ENCODE data around the gene ARHGAP18.

DNA sequence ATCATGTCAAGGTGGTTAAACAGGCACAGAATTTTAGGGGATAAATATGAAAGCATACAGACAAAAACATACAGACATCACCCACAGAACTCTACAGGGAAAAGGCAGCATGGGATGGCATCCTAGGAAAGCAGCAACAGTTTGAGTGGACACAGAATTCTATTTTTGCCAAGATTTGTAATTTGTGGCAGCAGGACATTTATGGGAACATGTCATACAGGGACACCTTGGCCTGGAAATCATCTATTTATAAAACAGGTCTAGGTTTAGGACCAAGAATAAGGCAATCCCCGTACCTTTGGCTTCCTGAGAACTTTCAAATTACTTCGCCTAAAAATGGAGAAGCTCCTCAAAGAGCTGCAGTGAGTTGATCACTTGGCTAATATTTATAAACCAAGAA is 17.5 kb downstream of the ARHGAP18 start:
- TF ChIP-seq POLR2A (IDR thresholded peaks at IDR 0.05), result no peak
- TF ChIP-seq, protein P1, sequence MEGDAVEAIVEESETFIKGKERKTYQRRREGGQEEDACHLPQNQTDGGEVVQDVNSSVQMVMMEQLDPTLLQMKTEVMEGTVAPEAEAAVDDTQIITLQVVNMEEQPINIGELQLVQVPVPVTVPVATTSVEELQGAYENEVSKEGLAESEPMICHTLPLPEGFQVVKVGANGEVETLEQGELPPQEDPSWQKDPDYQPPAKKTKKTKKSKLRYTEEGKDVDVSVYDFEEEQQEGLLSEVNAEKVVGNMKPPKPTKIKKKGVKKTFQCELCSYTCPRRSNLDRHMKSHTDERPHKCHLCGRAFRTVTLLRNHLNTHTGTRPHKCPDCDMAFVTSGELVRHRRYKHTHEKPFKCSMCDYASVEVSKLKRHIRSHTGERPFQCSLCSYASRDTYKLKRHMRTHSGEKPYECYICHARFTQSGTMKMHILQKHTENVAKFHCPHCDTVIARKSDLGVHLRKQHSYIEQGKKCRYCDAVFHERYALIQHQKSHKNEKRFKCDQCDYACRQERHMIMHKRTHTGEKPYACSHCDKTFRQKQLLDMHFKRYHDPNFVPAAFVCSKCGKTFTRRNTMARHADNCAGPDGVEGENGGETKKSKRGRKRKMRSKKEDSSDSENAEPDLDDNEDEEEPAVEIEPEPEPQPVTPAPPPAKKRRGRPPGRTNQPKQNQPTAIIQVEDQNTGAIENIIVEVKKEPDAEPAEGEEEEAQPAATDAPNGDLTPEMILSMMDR (IDR thresholded peaks at IDR 0.05), result no peak
